Trophoblast cell (in vitro differentiated cells and primary cell): ENCODE measurements around the gene CYTH1. TPM values are rescaled to one million over a fixed set of nuclear protein-coding genes. Genes with fewer than 3 reads are reported as not detected.

Experiments
- DNase-seq, 2 donors: peaks; one replicate each; pipeline ENCODE4 v3.0.0-alpha.2; 2016
- H2AFZ ChIP-seq: 2 replicates; pipeline ENCODE4 v1.6.1; 2013; ENCODE audit warnings: low read length, moderate library complexity, mild to moderate bottlenecking; ENCODE audit not compliant: insufficient read depth, poor library complexity
- H2AK5ac ChIP-seq: 2 replicates; pipeline ENCODE4 v1.6.1; 2013; ENCODE audit warnings: mild to moderate bottlenecking, low read length
- H2BK120ac ChIP-seq: 2 replicates; pipeline ENCODE4 v1.6.1; 2013; ENCODE audit warnings: low read length, mild to moderate bottlenecking, moderate library complexity; ENCODE audit not compliant: insufficient read depth, poor library complexity
- H2BK12ac ChIP-seq: 2 replicates; pipeline ENCODE4 v1.6.1; 2013; ENCODE audit warnings: mild to moderate bottlenecking, low read length, moderate library complexity
- H2BK5ac ChIP-seq: 2 replicates; pipeline ENCODE4 v1.6.1; 2013; ENCODE audit warnings: low read length, low read depth, moderate library complexity, mild to moderate bottlenecking; ENCODE audit not compliant: poor library complexity
- H3K14ac ChIP-seq: 2 replicates; pipeline ENCODE4 v1.6.1; 2013; ENCODE audit warnings: mild to moderate bottlenecking, low read length
- H3K18ac ChIP-seq: 2 replicates; pipeline ENCODE4 v1.6.1; 2013; ENCODE audit warnings: mild to moderate bottlenecking, low read length
- H3K23ac ChIP-seq: 2 replicates; pipeline ENCODE4 v1.6.1; 2013; ENCODE audit warnings: low read length
- H3K27ac ChIP-seq: 2 replicates; pipeline ENCODE4 v1.5.1; 2013; ENCODE audit warnings: low read depth, mild to moderate bottlenecking, inconsistent platforms, low read length, moderate library complexity
- H3K27me3 ChIP-seq: 2 replicates; pipeline ENCODE4 v1.6.1; 2013; ENCODE audit warnings: inconsistent platforms, mild to moderate bottlenecking, low read length, moderate library complexity; ENCODE audit not compliant: insufficient read depth
- H3K36me3 ChIP-seq, 2 experiments: 1 replicate in 1 of 2; 2 replicates in 1 of 2; pipeline ENCODE4 v1.6.1; 2013; ENCODE audit warnings: low read length in 2 of 2, mild to moderate bottlenecking in 2 of 2, moderate library complexity in 1 of 2; ENCODE audit not compliant: insufficient read depth in 2 of 2, control insufficient read depth in 1 of 2
- H3K4ac ChIP-seq: 2 replicates; pipeline ENCODE4 v1.6.1; 2013; ENCODE audit warnings: low read depth, mild to moderate bottlenecking, low read length, moderate library complexity
- H3K4me1 ChIP-seq, 2 experiments: 1 replicate in 1 of 2; 2 replicates in 1 of 2; pipeline ENCODE4 v1.6.1; 2013; ENCODE audit warnings: low read length in 2 of 2, mild to moderate bottlenecking in 2 of 2, moderate library complexity in 1 of 2; ENCODE audit not compliant: insufficient read depth in 2 of 2, control insufficient read depth in 1 of 2
- H3K4me2 ChIP-seq: 2 replicates; pipeline ENCODE4 v1.6.1; 2013; ENCODE audit warnings: inconsistent platforms, mild to moderate bottlenecking, low read length, moderate library complexity
- H3K4me3 ChIP-seq: 2 replicates; pipeline ENCODE4 v1.5.1; 2013; ENCODE audit warnings: mild to moderate bottlenecking, low read depth, low read length, inconsistent platforms
- H3K79me1 ChIP-seq: one replicate; pipeline ENCODE4 v1.6.1; 2013; ENCODE audit warnings: low read length
- H3K79me2 ChIP-seq: 2 replicates; pipeline ENCODE4 v1.6.1; 2013; ENCODE audit warnings: low read length, mild to moderate bottlenecking; ENCODE audit not compliant: control insufficient read depth, insufficient read depth, poor library complexity
- H3K9ac ChIP-seq: 2 replicates; pipeline ENCODE4 v1.6.1; 2013; ENCODE audit warnings: mild to moderate bottlenecking, low read length
- H3K9me3 ChIP-seq: 2 replicates; pipeline ENCODE4 v1.6.1; 2013; ENCODE audit warnings: low read depth, mild to moderate bottlenecking, control low read depth, inconsistent platforms, low read length; ENCODE audit not compliant: insufficient read depth
- H4K12ac ChIP-seq: 2 replicates; pipeline ENCODE4 v1.6.1; 2013; ENCODE audit warnings: low read depth, mild to moderate bottlenecking, low read length, moderate library complexity
- H4K8ac ChIP-seq: 2 replicates; pipeline ENCODE4 v1.6.1; 2013; ENCODE audit warnings: low read depth, mild to moderate bottlenecking, low read length, moderate library complexity
- H4K91ac ChIP-seq: one replicate; pipeline ENCODE4 v1.6.1; 2013; ENCODE audit warnings: low read depth, mild to moderate bottlenecking, low read length, moderate library complexity
- WGBS: extraction: QIAGEN DNeasy Blood & Tissue Kit; methylation state at CpG from one replicate; pipeline ENCODE4 v1.1.7; 2013; ENCODE audit warnings: missing lambda C conversion rate; ENCODE audit not compliant: insufficient read length, insufficient coverage; ENCODE audit errors: extremely low coverage; 5-methylcytosine and 5-hydroxymethylcytosine counted together
- polyA plus RNA-seq: library from polyadenylated mRNA; stranded (reverse); fragments of 200-250 nt; gene quantifications from 2 replicates; pipeline ENCODE4 v1.2.3, GENCODE V29; 2013

The CYTH1 gene, protein sequence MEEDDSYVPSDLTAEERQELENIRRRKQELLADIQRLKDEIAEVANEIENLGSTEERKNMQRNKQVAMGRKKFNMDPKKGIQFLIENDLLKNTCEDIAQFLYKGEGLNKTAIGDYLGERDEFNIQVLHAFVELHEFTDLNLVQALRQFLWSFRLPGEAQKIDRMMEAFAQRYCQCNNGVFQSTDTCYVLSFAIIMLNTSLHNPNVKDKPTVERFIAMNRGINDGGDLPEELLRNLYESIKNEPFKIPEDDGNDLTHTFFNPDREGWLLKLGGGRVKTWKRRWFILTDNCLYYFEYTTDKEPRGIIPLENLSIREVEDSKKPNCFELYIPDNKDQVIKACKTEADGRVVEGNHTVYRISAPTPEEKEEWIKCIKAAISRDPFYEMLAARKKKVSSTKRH
- polyA plus RNA-seq: 16.7 and 17.1 TPM in 2 replicates

DNA sequence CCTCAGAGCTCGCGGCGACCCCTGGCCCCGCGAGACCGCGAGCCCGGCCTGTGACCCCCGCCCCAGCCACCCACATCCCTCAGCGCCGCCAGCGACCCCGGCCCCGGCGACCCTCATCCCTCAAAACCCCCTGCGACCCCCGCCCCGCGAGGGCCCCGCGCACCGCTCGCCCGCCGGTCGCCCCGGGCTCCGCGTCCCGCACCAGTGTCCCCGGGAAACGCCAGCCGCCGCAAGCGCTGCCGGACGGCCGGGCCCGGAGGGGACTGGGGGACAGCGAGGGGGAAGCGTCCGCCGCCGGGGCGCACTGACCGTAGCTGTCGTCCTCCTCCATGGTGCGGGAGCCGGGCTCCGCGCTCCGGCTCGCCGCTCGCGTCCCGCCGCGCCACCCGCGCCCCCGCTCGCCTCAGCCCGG is at the start of gene CYTH1:
Gene CYTH1, minus strand, starts transcription at position 381 of the 412 bp plus-strand sequence. Its CDS starts 50 bp downstream, at position 331.
- H3K18ac ChIP-seq: peak within 1 kb of the TSS; percentile 99
- peaks cover 11% of the 10 kb centered on the region for H3K79me2 ChIP-seq
- DNase-seq: no peak
- H3K4me2 ChIP-seq: peak within 1 kb of the TSS; percentile 96
- H3K14ac ChIP-seq: peak within 1 kb of the TSS; percentile 93
- no peaks in the 10 kb centered on the region for H3K36me3 ChIP-seq
- no peaks in the 10 kb centered on the region for H3K4me1 ChIP-seq
- H4K12ac ChIP-seq: peak within 1 kb of the TSS; percentile 98
- peak within 1 kb of the TSS; percentile 97 for H2BK120ac ChIP-seq
- peak within 1 kb of the TSS; percentile 99 for H2AFZ ChIP-seq
- peak within 1 kb of the TSS; percentile 95 for H2AK5ac ChIP-seq
- peak within 1 kb of the TSS; percentile 95 for H2BK12ac ChIP-seq
- H4K91ac ChIP-seq: peak within 1 kb of the TSS; percentile 96
- no CpG with 5 or more reads among the region's 64 CpGs for WGBS
- peak within 1 kb of the TSS; percentile 100 for H4K8ac ChIP-seq
- peak within 1 kb of the TSS; percentile 87 for H3K23ac ChIP-seq
- peak within 1 kb of the TSS; percentile 92 for H2BK5ac ChIP-seq
- no peaks in the 10 kb centered on the region for H3K9me3 ChIP-seq
- H3K27ac ChIP-seq: peak within 1 kb of the TSS; percentile 49
- peaks cover 14% of the 10 kb centered on the region for H3K79me1 ChIP-seq
- H3K9ac ChIP-seq: peak within 1 kb of the TSS; percentile 88
- peak within 1 kb of the TSS; percentile 81 for H3K4ac ChIP-seq
- H3K27me3 ChIP-seq: no peaks in the 10 kb centered on the region
- peak within 1 kb of the TSS; percentile 98 for H3K4me3 ChIP-seq

DNA sequence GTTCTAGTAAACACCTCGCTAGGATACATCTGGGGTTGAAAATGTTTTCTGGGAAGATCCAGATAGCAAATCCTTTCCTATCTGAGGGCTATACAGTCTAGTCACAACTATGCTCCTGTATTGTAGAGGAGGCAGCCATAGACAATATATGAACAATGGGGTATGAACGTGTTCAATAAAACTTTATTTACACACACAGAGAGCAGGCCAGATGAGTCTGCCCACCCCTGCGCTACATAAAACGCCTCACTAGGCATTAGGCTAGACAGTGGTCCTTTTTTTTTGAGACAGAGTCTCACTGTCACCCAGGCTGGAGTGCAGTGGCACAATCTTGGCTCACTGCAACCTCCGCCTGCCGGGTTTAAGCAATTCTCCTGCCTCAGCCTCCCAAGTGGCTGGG is 47.4 kb upstream of the CYTH1 start:
- H3K79me2 ChIP-seq: no peaks in the 10 kb centered on the region
- no peak overlapping the region for H3K9ac ChIP-seq
- no peak overlapping the region for H3K4ac ChIP-seq
- H4K8ac ChIP-seq: no peak overlapping the region
- no peak overlapping the region for H4K91ac ChIP-seq
- no CpG with 5 or more reads among the region's 6 CpGs for WGBS
- H3K23ac ChIP-seq: no peak overlapping the region
- H2BK5ac ChIP-seq: no peak overlapping the region
- peaks cover 2% of the 10 kb centered on the region for H3K9me3 ChIP-seq
- H3K27me3 ChIP-seq: no peaks in the 10 kb centered on the region
- H2BK12ac ChIP-seq: no peak overlapping the region
- no peak overlapping the region for H3K27ac ChIP-seq
- peaks cover 49 to 57% of the 10 kb centered on the region in 2 experiments for H3K36me3 ChIP-seq
- peaks cover 0 to 2% of the 10 kb centered on the region in 2 experiments for H3K4me1 ChIP-seq
- no peak overlapping the region for H2AFZ ChIP-seq
- H2AK5ac ChIP-seq: no peak overlapping the region
- no peak overlapping the region for H4K12ac ChIP-seq
- no peak overlapping the region for H3K4me2 ChIP-seq
- no peak overlapping the region for H3K14ac ChIP-seq
- no peak overlapping the region for H3K18ac ChIP-seq
- DNase-seq: no peak
- no peak overlapping the region for H2BK120ac ChIP-seq
- no peaks in the 10 kb centered on the region for H3K79me1 ChIP-seq
- H3K4me3 ChIP-seq: no peak overlapping the region

- WGBS: no CpG with 5 or more reads among the region's 14 CpGs
- Histone ChIP-seq H3K4me2 (no peak overlapping the region), H3K27me3 (no peaks in the 10 kb centered on the region), H2BK5ac (no peak overlapping the region), H3K9me3 (peaks cover 2% of the 10 kb centered on the region), H3K4me3 (no peak overlapping the region), H3K79me1 (no peaks in the 10 kb centered on the region), H3K4me1 (peaks cover 0 to 2% of the 10 kb centered on the region in 2 experiments), H2AFZ (no peak overlapping the region), H2BK12ac (no peak overlapping the region), H2AK5ac (no peak overlapping the region), H4K91ac (peak overlapping the region; percentile 8), H2BK120ac (no peak overlapping the region), H3K14ac (no peak overlapping the region), H3K27ac (no peak overlapping the region), H4K12ac (no peak overlapping the region), H3K9ac (no peak overlapping the region), H3K4ac (no peak overlapping the region), H3K36me3 (peaks cover 50 to 61% of the 10 kb centered on the region in 2 experiments), H3K18ac (no peak overlapping the region), H3K79me2 (no peaks in the 10 kb centered on the region), H4K8ac (no peak overlapping the region), H3K23ac (no peak overlapping the region)
- peak in 1 of 2 donors; percentile 33 for DNase-seq
Observed at GRCh38 chr17:78828470-78829185, 46.6 kb upstream of the CYTH1 start.

DNA sequence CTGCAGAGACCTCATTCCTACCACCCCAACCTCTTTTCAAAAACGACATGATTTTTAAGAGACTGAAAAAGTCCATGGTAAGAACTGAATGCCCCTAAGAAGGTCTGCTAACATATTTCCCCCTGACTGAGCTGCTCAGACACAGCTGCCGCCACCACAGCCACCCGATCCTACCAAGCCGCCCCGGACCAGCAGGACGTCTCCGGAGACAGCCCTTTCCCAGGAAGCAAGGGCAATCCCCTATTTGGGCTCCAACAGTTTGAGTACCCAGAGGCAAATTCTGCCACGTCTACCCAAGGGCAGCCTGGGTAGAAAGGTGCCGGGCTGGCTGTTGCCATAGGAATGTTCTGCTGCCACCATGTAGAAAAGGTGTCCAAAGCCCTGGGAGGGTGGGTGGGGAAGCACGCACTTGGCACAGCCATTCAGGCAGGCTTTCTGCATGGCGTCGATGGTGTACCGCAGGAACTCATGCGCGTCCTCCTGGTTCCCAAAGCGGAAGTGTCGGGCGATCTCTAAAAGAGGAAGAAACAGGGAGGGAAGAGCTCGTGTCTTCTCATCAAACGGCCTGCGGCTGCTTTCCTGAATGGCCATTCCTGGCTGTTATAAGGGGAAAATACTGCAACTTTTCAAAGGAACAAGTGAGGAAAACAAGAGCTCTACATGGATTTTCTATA is 44.9 kb upstream of the CYTH1 start:
- H2AFZ ChIP-seq: no peak overlapping the region
- H2BK120ac ChIP-seq: no peak overlapping the region
- H4K91ac ChIP-seq: no peak overlapping the region
- H2BK12ac ChIP-seq: no peak overlapping the region
- H3K9me3 ChIP-seq: peaks cover 2% of the 10 kb centered on the region
- H3K23ac ChIP-seq: no peak overlapping the region
- H3K27me3 ChIP-seq: no peaks in the 10 kb centered on the region
- no CpG with 5 or more reads among the region's 21 CpGs for WGBS
- no peak overlapping the region for H3K4me2 ChIP-seq
- no peak overlapping the region for H3K27ac ChIP-seq
- no peaks in the 10 kb centered on the region for H3K79me1 ChIP-seq
- H3K79me2 ChIP-seq: no peaks in the 10 kb centered on the region
- H2AK5ac ChIP-seq: no peak overlapping the region
- no peak overlapping the region for H3K9ac ChIP-seq
- H2BK5ac ChIP-seq: no peak overlapping the region
- H4K8ac ChIP-seq: no peak overlapping the region
- H3K4me1 ChIP-seq: peaks cover 6 to 14% of the 10 kb centered on the region in 2 experiments
- H3K14ac ChIP-seq: no peak overlapping the region
- no peak overlapping the region for H3K18ac ChIP-seq
- H4K12ac ChIP-seq: no peak overlapping the region
- no peak overlapping the region for H3K4me3 ChIP-seq
- H3K4ac ChIP-seq: no peak overlapping the region
- H3K36me3 ChIP-seq: peaks cover 45 to 60% of the 10 kb centered on the region in 2 experiments
- DNase-seq: peak; percentile 44 to 68
